GM18508 (cell line): ENCODE data around the gene RNASEH2B.

Source experiments
- ATAC-seq: cut with Tn5 transposase; IDR thresholded peaks from one replicate; pipeline ENCODE4 v1.9.1; 2021; ENCODE audit warnings: moderate number of reproducible peaks; ENCODE audit not compliant: insufficient read depth, unreplicated experiment

RNASEH2B gene

DNA sequence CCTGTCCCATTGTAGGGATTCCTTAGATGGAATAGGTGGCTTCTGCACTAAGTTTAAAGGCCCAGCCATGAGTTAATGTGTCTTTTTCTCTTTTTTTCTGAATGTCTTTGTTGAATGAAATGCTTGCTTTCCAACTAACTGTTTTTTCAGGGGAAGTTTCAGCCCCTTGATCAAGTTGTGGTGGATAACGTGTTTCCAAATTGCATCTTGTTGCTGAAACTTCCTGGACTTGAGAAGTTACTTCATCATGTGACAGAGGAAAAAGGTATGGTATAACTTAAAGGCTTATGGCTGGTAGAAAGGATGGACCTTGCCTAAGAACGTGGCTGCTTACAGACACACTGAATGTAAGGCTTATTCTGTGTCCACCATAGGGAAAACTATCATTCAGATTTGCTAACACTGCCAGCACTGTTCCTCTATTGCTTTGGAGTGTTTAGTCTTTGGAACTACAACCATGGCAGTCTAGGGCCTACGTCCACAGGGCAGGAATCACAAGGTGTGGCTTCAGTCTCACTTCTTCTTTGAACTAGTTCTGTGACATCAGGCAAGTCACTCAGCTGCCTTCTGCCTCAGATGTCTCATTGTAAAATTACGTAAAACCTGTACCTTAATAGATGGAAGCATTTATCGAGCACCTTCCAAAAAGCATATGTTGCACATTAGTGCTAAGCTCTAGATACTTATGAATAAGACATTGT is 25.3 kb downstream of the RNASEH2B start:
- ATAC-seq: no peak

DNA sequence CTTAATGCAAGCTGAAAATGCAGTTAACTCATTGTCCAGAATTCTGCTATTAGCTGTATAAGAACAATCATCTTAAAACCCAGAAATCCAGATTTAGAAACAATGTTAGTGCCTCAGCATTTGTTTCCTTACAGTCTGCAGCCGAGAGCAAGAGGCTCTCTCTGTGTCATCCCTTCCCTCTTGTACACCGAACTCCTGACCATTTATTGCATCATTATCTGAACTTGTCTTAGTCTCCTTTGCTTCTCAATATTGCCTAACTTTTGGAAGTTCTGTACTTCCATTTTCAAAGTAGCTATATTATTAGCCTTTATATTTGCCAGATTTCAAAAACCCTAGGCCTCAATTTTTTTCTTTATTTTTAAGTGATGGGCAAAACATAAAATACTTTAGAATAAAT is 27.1 kb downstream of the RNASEH2B start:
- ATAC-seq: no peak

DNA sequence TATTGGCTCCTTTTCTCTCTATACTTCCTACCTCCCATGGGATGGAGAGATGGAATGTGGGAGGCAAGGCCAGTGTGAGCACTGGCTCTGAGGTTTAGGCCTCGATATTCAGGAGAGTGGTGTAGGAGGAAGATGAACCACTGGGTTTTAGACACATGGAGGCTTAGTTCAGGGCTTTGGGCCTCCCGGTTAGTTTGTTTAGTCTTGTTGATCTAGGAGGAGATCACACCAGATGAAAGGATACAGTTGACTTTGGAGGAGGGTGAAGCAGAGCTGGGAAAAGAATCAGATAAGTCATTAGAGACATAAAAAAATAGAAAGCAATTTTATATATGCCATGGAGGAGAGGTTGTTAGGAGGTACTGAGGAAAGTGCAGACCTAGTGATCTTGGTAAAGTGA is 30.9 kb downstream of the RNASEH2B start:
- no peak for ATAC-seq

- no peak for ATAC-seq
Measured at GRCh38 chr13:50941146-50941545, 31.6 kb downstream of the RNASEH2B start.

- ATAC-seq: no peak
Measured at GRCh38 chr13:50942630-50943311, 33.2 kb downstream of the RNASEH2B start.

DNA sequence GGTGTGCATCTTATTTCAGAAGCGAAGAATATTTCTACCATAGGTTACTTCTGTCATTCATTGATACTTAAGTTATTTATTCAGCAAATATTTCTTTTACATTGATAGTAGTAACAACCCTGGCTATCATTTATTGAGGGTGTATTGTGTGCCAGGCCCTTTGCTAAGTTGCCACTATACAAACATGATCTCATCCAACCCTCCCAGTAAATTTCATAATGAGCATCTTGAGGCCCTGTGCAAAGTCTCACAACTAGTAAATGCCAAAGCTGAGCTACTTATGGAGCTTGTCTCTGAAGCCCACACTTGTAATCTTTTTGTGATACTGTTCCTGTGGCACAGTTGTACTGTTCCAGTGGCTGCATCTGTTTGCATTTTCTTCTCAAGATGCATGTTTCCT is 36.1 kb downstream of the RNASEH2B start:
- ATAC-seq: no peak

DNA sequence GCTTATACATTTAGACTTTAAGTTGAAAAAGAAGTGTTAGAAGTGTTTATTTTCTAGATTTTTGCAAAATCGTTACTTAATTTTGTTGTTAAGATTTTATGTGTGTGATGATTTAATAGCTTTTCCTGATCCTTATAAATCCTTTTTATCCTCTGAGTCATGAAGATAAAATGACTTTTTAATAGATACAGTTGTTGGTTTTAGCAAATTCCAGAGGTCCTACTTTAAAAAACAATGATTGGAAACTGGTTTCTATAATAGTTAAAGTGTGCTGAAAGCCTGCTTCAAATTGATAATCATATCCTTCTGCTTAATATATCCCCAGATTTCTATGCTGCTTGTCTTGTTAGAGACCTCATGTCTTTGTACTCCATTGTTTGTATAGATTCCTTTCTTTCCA is 39.0 kb downstream of the RNASEH2B start:
- ATAC-seq: no peak

DNA sequence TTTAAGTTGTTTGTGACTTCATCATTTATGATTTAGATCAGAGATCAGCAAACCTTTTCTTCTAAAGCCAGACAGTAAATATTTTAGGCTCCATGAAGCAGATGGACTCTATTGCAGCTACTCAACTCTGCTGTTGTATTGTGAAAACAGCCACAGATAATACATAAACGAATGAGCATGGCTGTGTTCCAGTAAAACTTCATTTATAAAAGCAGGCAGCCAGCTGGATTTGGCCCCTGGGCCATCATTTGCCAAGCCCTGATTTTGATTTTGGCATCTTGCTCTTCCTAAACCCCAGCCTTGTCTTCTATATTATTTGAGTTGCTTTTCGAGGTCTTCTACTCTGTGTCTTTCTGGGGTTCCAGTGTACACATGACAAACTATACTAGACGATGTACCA is 41.3 kb downstream of the RNASEH2B start:
- ATAC-seq: no peak

DNA sequence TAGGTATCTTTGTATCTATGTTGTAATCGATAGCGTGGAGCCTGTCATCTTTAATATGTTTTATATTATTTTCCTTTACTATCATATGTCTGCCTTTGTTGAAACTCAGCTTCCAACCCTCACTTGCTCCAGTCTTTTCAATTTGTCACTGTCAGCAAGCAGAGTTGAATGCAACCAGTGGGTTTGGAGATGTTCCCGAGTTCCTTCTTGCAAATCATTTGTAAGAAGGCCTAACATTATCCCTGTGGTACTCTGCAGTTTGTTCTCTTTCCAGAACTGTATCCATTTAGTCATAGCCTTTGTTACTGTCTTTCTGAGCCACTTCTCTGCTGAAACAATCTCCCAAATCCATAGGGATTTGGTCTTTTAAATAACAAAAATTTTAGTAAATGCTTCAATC is 41.8 kb downstream of the RNASEH2B start:
- ATAC-seq: no peak

DNA sequence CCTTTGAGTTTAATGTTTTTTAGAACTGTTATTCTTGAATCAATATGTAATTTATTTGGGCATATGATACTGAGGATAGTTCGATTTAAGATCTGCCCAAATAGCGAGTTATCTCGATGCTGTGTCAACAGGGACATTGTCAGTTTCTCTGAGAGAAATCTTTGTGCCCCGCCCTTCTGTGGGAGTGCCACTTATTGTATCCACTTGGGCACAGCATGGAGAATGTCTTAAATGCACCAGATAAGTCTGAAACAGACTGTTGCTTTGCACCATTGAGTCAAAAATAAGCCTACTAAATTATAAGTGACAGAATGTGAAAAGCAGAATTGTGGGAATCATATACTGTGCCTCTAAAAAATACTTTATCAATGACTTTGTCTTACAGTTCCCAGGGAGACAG is 45.6 kb downstream of the RNASEH2B start:
- ATAC-seq: no peak

GRCh38 chr13:50955798-50956197 is 46.2 kb downstream of the RNASEH2B start:
- ATAC-seq: no peak

- ATAC-seq: no peak
Measured at GRCh38 chr13:50957620-50958019, 48.0 kb downstream of the RNASEH2B start.

DNA sequence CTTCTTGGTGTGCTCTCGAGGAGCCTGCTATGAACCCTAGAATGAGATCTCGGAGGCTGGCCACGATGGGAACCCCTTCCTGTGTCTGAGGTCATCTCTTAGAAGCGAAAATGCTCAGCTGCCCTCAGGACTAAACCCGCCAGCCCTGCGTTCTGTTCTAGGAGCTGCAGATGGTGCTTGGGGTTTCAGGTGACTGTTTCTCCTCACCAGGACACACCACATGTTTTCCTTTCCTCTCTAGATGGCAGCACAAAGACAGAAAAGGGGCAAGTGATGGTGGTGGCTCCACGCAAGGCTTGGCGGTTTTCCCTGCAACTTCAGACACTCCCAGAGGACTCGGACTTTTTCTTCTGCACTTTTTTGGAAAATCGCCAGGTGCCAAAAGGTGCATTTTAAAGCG is 60.1 kb downstream of the RNASEH2B start:
- no peak for ATAC-seq

GRCh38 chr13:50970956-50971355 is 61.4 kb downstream of the RNASEH2B start:
- no peak for ATAC-seq

DNA sequence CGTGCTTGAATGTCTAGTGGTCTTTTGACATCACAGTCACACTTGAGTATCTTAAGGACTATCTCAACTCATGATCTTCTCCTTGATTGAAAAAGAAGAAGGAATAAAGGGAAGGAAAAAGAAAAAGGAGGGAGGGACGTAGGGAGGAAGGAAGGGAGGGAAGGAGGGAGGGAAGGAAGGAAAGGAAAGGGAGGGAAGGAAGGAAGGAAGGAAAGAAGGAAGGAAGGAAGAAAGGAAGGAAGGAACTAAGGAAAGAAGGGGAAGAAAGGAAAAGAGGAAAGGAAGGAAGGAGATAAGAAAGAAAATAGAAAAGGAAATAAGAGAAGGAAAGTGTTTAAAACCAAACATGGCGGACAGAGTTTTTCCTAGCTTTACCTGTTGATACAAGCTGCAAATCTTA is 64.7 kb downstream of the RNASEH2B start:
- no peak for ATAC-seq

DNA sequence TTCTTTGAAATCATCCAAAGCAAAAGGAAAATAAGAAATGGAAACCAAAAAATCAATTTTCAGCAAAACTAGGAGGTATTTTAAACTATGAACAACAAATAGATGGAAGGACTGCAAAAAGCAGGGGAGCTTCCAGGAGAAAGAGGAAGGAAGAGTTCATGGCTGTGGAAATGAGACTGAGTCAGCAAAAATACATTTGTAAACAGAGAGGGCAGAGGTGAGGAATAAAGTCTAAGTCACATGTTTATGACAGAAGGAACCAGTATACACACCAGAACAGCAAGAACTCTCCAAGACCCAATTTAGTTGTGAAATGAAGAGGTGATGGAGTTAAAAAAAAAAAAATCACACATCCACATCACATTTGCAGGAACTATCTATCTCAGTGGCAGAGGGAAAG is 69.6 kb downstream of the RNASEH2B start:
- no peak for ATAC-seq

- ATAC-seq: no peak
Measured at GRCh38 chr13:50981686-50982085, 72.1 kb downstream of the RNASEH2B start.

GRCh38 chr13:50989476-50989875 is 79.9 kb downstream of the RNASEH2B start:
- no peak for ATAC-seq

DNA sequence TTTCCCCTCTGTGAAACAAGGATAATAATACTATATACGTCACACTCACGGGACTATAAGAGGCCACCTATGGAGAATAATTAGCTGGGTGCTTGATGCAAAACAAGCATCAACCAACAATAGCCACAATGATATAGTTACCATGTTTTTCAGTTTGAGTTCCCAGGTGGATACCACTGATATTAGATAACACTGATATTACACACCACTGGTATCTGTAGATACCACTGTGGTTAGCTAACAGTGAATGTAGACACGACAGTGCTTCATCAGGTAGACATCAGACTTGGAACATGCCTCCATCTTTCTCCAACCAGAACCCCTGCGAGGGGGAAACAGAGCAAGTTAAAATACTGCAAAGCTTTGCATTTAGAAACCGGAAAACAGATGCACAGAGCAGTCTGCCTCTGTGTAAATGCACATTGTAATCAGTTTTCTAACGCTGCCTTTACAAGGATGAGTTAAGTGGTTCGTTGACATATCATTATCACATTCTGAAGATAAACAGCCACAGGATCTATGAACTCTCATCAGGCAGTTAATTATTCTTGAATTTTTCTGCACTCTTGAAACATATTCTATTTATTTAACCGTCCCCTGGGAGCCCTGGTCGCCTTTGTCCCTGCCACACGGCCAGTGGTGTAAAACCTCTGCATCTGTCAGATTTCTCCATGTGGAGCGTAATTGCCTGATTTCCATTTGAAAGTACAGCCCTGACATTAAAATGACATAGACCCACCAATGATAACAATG is 80.7 kb downstream of the RNASEH2B start:
- no peak for ATAC-seq

GRCh38 chr13:50990818-50991506 is 81.4 kb downstream of the RNASEH2B start:
- no peak for ATAC-seq
